OCI-M2 (cell line): ENCODE data around the gene ELFN1.

Experiments used
- DNase-seq: peaks from one replicate; lab custom pipeline; 2025; ENCODE audit not compliant: unreplicated experiment; lab: John Stamatoyannopoulos, UW

Gene ELFN1

GRCh38 chr7:1662767-1663166 is 7.3 kb upstream of the ELFN1 start:
- DNase-seq = no peak

- DNase-seq = no peak
These were observed 6.9 kb upstream of the ELFN1 start for GRCh38 chr7:1663223-1663622.

- no peak for DNase-seq
These were observed 6.0 kb upstream of the ELFN1 start for GRCh38 chr7:1663857-1664651.

GRCh38 chr7:1664711-1665548 is 5.1 kb upstream of the ELFN1 start:
- no peak for DNase-seq

GRCh38 chr7:1665549-1666316 is 4.3 kb upstream of the ELFN1 start:
- no peak for DNase-seq

GRCh38 chr7:1666317-1666822 is 3.7 kb upstream of the ELFN1 start:
- no peak for DNase-seq

- no peak for DNase-seq
These were observed 3.1 kb upstream of the ELFN1 start for GRCh38 chr7:1666823-1667565.

- DNase-seq = no peak
These were observed 2.3 kb upstream of the ELFN1 start for GRCh38 chr7:1667566-1668395.

GRCh38 chr7:1668396-1669063 is 1.5 kb upstream of the ELFN1 start:
- no peak for DNase-seq

- DNase-seq = peak; percentile 11
These were observed 769 bp upstream of the ELFN1 start for GRCh38 chr7:1669064-1669951.

GRCh38 chr7:1670894-1671593 is 967 bp downstream of the ELFN1 start:
- DNase-seq = no peak

GRCh38 chr7:1671594-1672451 is 1.7 kb downstream of the ELFN1 start:
- DNase-seq = no peak

- DNase-seq = no peak
These were observed 2.9 kb downstream of the ELFN1 start for GRCh38 chr7:1672851-1673486.

- no peak for DNase-seq
These were observed 3.6 kb downstream of the ELFN1 start for GRCh38 chr7:1673581-1674118.

GRCh38 chr7:1674161-1675035 is 4.3 kb downstream of the ELFN1 start:
- DNase-seq = no peak
